Ramos (cell line): ENCODE data around the gene MMP28.

Experiments
- in situ Hi-C: fragments of 300-500 bp; cut with MboI; formaldehyde crosslinking; loops from one replicate; pipeline ENCODE4 v1.14.3; 2022; ENCODE audit warnings: low sequenced_read_pairs; ENCODE audit not compliant: unreplicated experiment

The MMP28 gene

DNA sequence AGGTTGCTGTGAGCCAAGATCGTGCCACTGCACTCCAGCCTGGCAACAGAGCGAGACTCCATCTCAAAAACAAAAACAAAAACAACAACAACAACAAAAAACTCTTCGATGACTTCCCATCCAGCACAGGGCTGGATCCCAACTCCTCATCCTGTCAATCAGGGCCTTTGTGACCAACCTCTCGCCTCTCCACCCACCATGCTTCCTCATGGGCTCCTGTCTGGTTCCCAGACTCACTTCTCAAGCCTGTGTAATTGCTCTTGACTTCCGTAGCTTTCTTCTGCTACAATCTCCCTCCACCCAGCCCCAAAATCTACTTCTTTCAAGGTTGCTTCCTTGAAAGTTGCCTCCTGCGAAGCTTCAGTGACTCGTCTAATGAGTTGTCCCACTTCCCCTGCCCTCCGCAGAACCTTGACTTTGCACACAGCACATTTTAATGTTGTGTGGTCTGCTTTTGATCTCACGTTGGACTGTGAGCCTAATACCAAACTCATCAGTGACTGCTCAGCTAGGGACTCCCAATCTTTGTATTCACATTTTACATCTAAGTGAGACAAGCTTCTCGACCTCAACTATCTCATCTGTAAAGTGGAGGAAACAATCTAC is 64.9 kb downstream of the MMP28 start:
- in situ Hi-C loops: no loop called here

- in situ Hi-C loops: no loop called here
These were observed 66.0 kb downstream of the MMP28 start for GRCh38 chr17:35729405-35729833.

GRCh38 chr17:35728551-35728950 is 66.9 kb downstream of the MMP28 start:
- in situ Hi-C loops: no loop called here

- in situ Hi-C loops: no loop called here
These were observed 67.8 kb downstream of the MMP28 start for GRCh38 chr17:35727635-35728034.

- in situ Hi-C loops: no loop called here
These were observed 68.4 kb downstream of the MMP28 start for GRCh38 chr17:35726953-35727460.

DNA sequence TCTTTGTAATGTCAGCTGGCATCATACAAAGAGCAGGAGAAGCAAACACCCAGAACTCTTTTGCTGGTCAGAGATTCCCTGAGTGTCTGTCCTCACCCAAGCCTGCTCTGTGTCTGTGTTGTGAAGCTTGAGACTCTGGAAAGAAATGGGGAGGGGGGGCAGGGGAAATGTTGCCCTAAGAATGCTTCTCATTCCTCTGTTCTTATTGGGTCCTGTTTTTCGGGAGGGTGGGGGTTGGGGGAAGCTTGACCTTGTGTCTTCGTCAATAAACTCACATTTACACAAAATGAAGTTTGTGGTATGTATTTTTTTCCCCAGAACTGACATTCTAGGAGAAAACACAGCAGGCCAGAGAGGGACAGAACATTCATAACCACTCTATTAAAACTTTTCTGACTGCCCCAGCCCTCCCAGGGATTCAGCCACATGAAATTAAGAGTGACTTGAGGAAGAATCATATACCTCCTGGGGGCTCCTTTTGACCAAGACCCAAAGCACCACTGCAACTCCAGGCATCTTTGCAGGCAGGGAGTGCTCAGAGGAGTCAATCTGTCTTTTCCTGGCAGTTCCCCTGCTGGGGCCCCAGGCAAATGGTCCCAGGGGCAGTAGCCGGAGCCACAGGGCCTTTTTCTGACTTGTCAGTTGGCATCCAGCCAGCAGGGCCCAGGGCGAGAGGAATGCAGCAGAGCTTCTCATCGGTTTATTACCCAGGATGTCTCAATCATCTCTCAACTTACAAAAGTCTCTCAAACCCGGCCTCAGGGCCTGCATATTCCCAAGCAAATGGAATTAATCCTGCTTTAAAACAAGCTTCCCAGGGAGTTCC is 69.1 kb downstream of the MMP28 start:
- in situ Hi-C loops: no loop called here

GRCh38 chr17:35725802-35726126 is 69.7 kb downstream of the MMP28 start:
- in situ Hi-C loops: no loop called here

DNA sequence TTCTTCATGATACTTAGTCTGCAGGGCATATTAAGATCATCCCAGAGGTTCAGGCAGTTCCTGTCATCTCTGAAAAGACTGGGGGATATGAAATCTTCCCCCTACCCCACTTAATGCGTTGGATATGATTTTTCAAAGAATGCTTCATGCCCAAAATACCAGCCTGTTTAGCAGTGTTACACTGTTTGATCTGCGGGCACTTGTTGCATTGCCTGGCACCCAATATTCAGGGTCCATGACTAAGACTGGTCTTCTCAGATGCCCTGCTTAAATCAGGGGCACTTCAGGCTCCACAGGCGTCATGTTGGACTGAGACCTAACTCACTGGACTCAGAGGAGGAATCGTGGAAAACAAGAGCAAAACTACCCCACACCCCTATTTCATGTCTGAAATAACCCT is 70.4 kb downstream of the MMP28 start:
- in situ Hi-C loops: no loop called here

DNA sequence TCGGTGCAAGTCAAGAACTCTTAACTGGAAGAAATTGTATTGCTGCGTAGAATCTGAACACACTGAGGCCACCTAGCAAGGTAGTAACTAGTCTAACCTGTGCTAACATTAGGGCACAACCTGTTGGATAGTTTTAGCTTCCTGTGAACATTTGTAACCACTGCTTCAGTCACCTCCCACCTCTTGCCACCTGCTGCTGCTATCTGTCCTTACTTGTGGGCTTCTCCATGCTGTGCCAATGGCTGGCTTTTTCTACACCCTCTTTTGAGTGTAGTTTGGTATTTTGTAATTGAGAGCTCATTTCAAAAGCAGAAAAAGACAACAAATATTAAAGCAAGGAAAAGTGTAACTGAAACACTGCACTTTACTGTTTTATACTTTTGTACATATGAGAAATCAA is 71.7 kb downstream of the MMP28 start:
- in situ Hi-C loops: no loop called here

- in situ Hi-C loops: no loop called here
These were observed 78.0 kb downstream of the MMP28 start for GRCh38 chr17:35717475-35717874.

DNA sequence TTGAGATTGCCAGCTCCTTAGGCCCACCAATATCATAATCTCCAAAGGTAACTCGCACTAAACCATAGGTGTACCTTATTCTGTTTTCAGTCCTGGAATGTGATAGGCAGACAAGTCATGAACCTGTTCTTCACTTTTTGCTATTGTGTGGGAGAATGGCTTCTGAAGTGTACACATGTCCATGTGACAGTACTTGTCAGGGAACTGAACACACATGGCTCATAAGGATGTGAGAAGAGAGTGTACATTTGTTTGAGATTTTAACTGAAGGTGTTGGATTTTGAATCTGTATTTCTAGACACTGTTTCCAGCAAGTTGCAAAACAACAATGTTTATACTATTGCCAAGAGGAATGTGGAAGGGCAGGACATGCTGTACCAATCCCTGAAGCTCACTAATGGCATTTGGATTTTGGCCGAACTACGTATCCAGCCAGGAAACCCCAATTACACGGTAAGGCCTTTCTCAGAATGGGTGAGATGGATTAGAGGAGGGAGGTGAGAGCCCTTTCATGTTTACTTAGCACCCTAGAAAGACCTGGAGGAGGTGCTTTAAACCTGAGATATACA is 78.5 kb downstream of the MMP28 start:
- in situ Hi-C loops: no loop called here

DNA sequence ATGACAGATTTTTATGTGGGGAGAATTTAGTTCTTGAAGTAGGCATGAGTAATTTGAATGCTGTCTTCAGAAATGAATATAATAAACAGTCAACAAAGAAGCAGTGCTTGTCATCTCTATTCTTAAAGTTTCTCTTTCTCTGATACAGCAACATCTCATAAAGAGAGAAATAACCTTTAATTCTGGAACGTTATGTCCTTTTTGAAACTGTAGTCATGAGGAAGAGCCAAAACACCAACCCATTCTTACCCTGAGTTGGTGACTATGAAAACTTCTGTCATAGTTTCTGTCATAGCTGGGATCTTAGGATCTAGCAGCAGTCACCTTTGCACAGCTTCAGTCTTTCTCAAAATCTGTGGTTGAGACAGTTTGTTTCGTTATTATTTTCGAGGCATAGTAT is 79.3 kb downstream of the MMP28 start:
- in situ Hi-C loops: no loop called here
